ENCODE data around the gene ATG13.
"Not testable (repeated sequence)": the region's sequence is repeated elsewhere in the genome, so short reads cannot be mapped to it uniquely, and the experiment has no call there.

ATG13 gene

DNA sequence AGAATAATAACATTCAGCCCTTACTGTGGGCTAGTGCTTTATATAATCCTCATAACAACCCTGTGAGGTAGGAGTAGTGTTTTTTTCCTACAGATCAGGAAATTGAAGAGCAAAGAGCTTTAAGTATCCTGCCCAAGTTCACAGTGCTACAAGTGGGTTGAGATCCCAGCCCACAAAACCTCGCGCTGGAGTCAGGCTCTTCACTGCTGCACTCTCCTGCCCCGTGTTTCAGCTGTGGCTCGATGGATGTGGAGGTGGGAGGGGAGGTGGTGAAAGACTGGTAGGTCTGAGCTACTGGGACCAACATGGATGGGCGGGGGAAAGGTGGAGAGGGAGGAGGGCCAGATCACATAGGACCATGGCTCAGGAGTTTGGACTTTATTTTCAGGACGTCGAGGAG is 89.5 kb downstream of the ATG13 start:
- no peak overlapping the region for H4K8ac ChIP-seq (ENCODE audit: low read depth, low read length)
- H3K79me2 ChIP-seq (ENCODE audit: control insufficient read depth, insufficient read depth, low read length): peaks cover 6% of the 10 kb centered on the region
- no peaks in the 10 kb centered on the region for H3K27me3 ChIP-seq (ENCODE audit: insufficient read depth, low read length, poor library complexity)
- H3K4me2 ChIP-seq (ENCODE audit: low read length): no peak overlapping the region
- peaks cover 8% of the 10 kb centered on the region for H3K79me1 ChIP-seq (ENCODE audit: low read length)
- no peak overlapping the region for H3K27ac ChIP-seq (ENCODE audit: low read depth, low read length)
- H3K4me3 ChIP-seq (ENCODE audit: low read length): no peak overlapping the region
- H2BK15ac ChIP-seq (replicated peaks; ENCODE audit: low read depth): no peak overlapping the region
- H2AK5ac ChIP-seq (ENCODE audit: low read length): no peak overlapping the region
- WGBS (ENCODE audit: extremely low coverage, insufficient coverage, low lambda C conversion rate): no CpG with 5 or more reads among the region's 7 CpGs
- no peak for DNase-seq
- H3K4me1 ChIP-seq (ENCODE audit: control insufficient read depth, low read depth, low read length): no peaks in the 10 kb centered on the region
- no peak overlapping the region for H4K5ac ChIP-seq (ENCODE audit: low read length)
- H3K18ac ChIP-seq (ENCODE audit: low read length): no peak overlapping the region
- no peak overlapping the region for H2BK120ac ChIP-seq (ENCODE audit: low read depth, low read length)
- no peak overlapping the region for H3K9ac ChIP-seq (ENCODE audit: low read length)
- no peak overlapping the region for H3K4ac ChIP-seq (ENCODE audit: low read depth, low read length)
- no peak overlapping the region for H2BK5ac ChIP-seq (ENCODE audit: low read length)
- H3K36me3 ChIP-seq (ENCODE audit: control insufficient read depth, insufficient read depth, low read length): peaks cover 18% of the 10 kb centered on the region
- no peak overlapping the region for H3K23ac ChIP-seq (ENCODE audit: low read length)
- no peak overlapping the region for H3K56ac ChIP-seq (ENCODE audit: low read length)

DNA sequence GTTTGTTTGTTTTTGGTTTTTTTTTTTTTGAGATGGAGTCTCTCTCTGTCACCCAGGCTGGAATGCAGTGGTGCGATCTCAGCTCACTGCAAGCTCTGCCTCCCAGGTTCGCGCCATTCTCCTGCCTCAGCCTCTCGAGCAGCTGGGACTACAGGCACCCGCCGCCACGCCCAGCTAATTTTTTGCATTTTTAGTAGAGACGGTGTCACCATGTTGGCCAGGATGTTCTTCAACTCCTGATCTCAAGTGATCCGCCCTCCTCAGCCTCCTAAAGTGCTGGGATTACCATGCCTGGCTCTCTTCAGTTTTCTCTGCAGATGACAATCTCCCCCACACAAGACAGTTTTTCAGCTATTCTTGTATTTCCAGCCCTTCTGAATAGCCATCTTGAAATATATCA is 92.0 kb downstream of the ATG13 start:
- not testable (repeated sequence) for DNase-seq; H2BK15ac ChIP-seq (replicated peaks; ENCODE audit: low read depth); H2AK5ac ChIP-seq (ENCODE audit: low read length); H3K36me3 ChIP-seq (ENCODE audit: control insufficient read depth, insufficient read depth, low read length); H3K56ac ChIP-seq (ENCODE audit: low read length); H3K27me3 ChIP-seq (ENCODE audit: insufficient read depth, low read length, poor library complexity); H3K4ac ChIP-seq (ENCODE audit: low read depth, low read length); H3K4me3 ChIP-seq (ENCODE audit: low read length); H3K9ac ChIP-seq (ENCODE audit: low read length); H3K79me1 ChIP-seq (ENCODE audit: low read length); H3K4me2 ChIP-seq (ENCODE audit: low read length); H3K27ac ChIP-seq (ENCODE audit: low read depth, low read length); H3K18ac ChIP-seq (ENCODE audit: low read length); H2BK5ac ChIP-seq (ENCODE audit: low read length); H3K79me2 ChIP-seq (ENCODE audit: control insufficient read depth, insufficient read depth, low read length); H3K23ac ChIP-seq (ENCODE audit: low read length); H4K5ac ChIP-seq (ENCODE audit: low read length); H2BK120ac ChIP-seq (ENCODE audit: low read depth, low read length); H4K8ac ChIP-seq (ENCODE audit: low read depth, low read length); H3K4me1 ChIP-seq (ENCODE audit: control insufficient read depth, low read depth, low read length)
- WGBS (ENCODE audit: extremely low coverage, insufficient coverage, low lambda C conversion rate): no CpG with 5 or more reads among the region's 9 CpGs

DNA sequence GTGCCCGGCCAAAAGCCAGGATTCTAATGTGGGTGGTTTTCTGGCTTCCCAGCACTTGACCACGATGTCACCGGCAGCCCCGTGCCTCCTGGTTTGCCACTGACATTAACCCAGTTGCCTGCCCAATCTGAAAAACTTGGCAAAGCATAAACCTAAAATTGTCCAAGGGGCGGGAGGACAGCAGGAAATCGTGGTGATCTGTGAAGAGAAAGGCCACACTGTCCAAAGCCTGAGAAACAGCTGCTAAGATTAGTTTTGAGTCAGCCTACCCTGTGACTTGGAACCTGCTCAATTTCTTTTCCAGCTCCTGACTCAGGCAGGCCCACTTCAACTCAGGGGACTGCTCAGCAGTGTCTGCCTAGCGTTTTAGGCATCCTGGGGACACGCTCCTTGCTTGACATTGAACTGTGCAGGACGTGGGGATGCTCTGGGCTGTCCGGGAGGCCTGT is 93.5 kb downstream of the ATG13 start:
- Histone ChIP-seq H3K27ac (ENCODE audit: low read depth, low read length) (no peak overlapping the region), H3K4me2 (ENCODE audit: low read length) (no peak overlapping the region)
- no peak for DNase-seq

DNA sequence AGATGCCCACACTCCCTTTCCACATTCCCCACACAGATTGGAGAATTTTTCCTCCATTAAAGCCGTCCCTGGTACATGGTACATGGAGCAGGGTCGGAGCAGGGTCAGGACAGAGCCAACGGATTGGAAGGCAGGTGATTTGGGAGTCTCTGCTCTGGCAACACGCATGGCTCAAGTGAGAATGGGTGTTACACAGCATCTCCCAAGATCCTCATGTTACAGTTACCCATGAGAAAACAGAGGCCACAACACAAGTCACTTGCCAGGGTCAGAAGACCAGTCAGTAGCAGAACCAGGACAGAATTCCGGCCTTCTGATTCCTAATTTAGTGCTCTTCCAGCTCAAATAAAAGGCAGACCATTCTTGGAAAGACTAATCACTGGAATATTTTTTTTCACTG is 94.0 kb downstream of the ATG13 start:
- Histone ChIP-seq H3K79me1 (ENCODE audit: low read length) (peaks cover 2% of the 10 kb centered on the region), H3K4me3 (ENCODE audit: low read length) (no peak overlapping the region), H2AK5ac (ENCODE audit: low read length) (no peak overlapping the region), H3K23ac (ENCODE audit: low read length) (no peak overlapping the region), H3K9ac (ENCODE audit: low read length) (no peak overlapping the region), H4K8ac (ENCODE audit: low read depth, low read length) (no peak overlapping the region), H3K27ac (ENCODE audit: low read depth, low read length) (no peak overlapping the region), H3K4me2 (ENCODE audit: low read length) (no peak overlapping the region), H3K18ac (ENCODE audit: low read length) (no peak overlapping the region), H3K56ac (ENCODE audit: low read length) (no peak overlapping the region), H4K5ac (ENCODE audit: low read length) (no peak overlapping the region), H3K36me3 (ENCODE audit: control insufficient read depth, insufficient read depth, low read length) (no peaks in the 10 kb centered on the region), H3K27me3 (ENCODE audit: insufficient read depth, low read length, poor library complexity) (no peaks in the 10 kb centered on the region), H3K4me1 (ENCODE audit: control insufficient read depth, low read depth, low read length) (no peaks in the 10 kb centered on the region), H2BK120ac (ENCODE audit: low read depth, low read length) (no peak overlapping the region), H3K79me2 (ENCODE audit: control insufficient read depth, insufficient read depth, low read length) (no peaks in the 10 kb centered on the region), H2BK5ac (ENCODE audit: low read length) (no peak overlapping the region), H3K4ac (ENCODE audit: low read depth, low read length) (no peak overlapping the region), H2BK15ac (replicated peaks; ENCODE audit: low read depth) (no peak overlapping the region)
- no peak for DNase-seq
- WGBS (ENCODE audit: extremely low coverage, insufficient coverage, low lambda C conversion rate): no CpG with 5 or more reads among the region's 5 CpGs

More for the DNA sequence above, 93.5 kb downstream of the ATG13 start:
- no peak overlapping the region for H2BK5ac ChIP-seq (ENCODE audit: low read length)
- no peak overlapping the region for H3K18ac ChIP-seq (ENCODE audit: low read length)
- no peak overlapping the region for H3K56ac ChIP-seq (ENCODE audit: low read length)
- no peaks in the 10 kb centered on the region for H3K79me2 ChIP-seq (ENCODE audit: control insufficient read depth, insufficient read depth, low read length)
- H3K79me1 ChIP-seq (ENCODE audit: low read length): peaks cover 2% of the 10 kb centered on the region
- no peaks in the 10 kb centered on the region for H3K27me3 ChIP-seq (ENCODE audit: insufficient read depth, low read length, poor library complexity)
- no CpG with 5 or more reads among the region's 10 CpGs for WGBS (ENCODE audit: extremely low coverage, insufficient coverage, low lambda C conversion rate)
- no peak overlapping the region for H3K23ac ChIP-seq (ENCODE audit: low read length)
- H4K8ac ChIP-seq (ENCODE audit: low read depth, low read length): no peak overlapping the region
- no peak overlapping the region for H4K5ac ChIP-seq (ENCODE audit: low read length)
- no peak overlapping the region for H3K9ac ChIP-seq (ENCODE audit: low read length)
- H3K36me3 ChIP-seq (ENCODE audit: control insufficient read depth, insufficient read depth, low read length): peaks cover 2% of the 10 kb centered on the region
- H2BK15ac ChIP-seq (replicated peaks; ENCODE audit: low read depth): no peak overlapping the region
- no peak overlapping the region for H2BK120ac ChIP-seq (ENCODE audit: low read depth, low read length)
- no peak overlapping the region for H3K4ac ChIP-seq (ENCODE audit: low read depth, low read length)
- H3K4me1 ChIP-seq (ENCODE audit: control insufficient read depth, low read depth, low read length): no peaks in the 10 kb centered on the region
- no peak overlapping the region for H3K4me3 ChIP-seq (ENCODE audit: low read length)
- H2AK5ac ChIP-seq (ENCODE audit: low read length): no peak overlapping the region

DNA sequence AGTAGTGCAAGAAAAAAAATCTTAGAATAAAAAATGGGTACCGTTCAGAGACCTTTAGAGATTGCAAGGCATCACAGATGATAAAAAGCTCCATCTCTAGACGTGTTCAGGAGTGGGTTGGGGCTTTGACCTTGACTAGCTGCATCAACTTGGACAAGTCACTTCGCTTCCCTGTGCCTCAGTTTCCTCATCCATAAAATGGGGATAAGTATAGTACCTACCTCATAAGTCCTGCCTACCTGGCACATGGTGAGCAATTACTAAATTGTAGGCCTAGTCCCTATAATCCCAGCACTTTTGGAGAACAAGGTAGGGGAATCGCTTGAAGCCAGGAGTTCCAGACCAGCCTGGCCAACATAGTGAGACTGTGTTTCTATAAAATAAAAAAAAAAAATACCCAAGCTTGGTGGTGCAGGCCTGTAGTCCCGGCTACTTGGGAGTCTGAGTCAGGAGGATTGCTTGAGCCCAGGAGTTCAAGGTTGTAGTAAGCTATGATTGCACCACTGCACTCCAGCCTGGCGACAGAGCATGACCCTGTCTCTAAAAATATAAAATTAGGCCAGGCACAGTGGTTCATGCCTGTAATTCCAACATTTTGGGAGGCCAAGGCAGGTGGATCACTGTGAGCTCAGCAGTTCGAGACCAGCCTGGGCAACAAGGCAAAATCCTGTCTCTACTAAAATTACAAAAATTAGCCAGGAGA is 95.7 kb downstream of the ATG13 start:
- H3K4me2 ChIP-seq (ENCODE audit: low read length): no peak overlapping the region
- no peak overlapping the region for H3K4ac ChIP-seq (ENCODE audit: low read depth, low read length)
- no peak overlapping the region for H2AK5ac ChIP-seq (ENCODE audit: low read length)
- no peaks in the 10 kb centered on the region for H3K79me2 ChIP-seq (ENCODE audit: control insufficient read depth, insufficient read depth, low read length)
- H3K27me3 ChIP-seq (ENCODE audit: insufficient read depth, low read length, poor library complexity): no peaks in the 10 kb centered on the region
- no peak overlapping the region for H2BK5ac ChIP-seq (ENCODE audit: low read length)
- H3K9ac ChIP-seq (ENCODE audit: low read length): no peak overlapping the region
- H4K5ac ChIP-seq (ENCODE audit: low read length): no peak overlapping the region
- no peaks in the 10 kb centered on the region for H3K36me3 ChIP-seq (ENCODE audit: control insufficient read depth, insufficient read depth, low read length)
- WGBS (ENCODE audit: extremely low coverage, insufficient coverage, low lambda C conversion rate): no CpG with 5 or more reads among the region's 7 CpGs
- H2BK15ac ChIP-seq (replicated peaks; ENCODE audit: low read depth): no peak overlapping the region
- H2BK120ac ChIP-seq (ENCODE audit: low read depth, low read length): no peak overlapping the region
- H3K56ac ChIP-seq (ENCODE audit: low read length): no peak overlapping the region
- no peak overlapping the region for H3K4me3 ChIP-seq (ENCODE audit: low read length)
- H3K23ac ChIP-seq (ENCODE audit: low read length): no peak overlapping the region
- H3K4me1 ChIP-seq (ENCODE audit: control insufficient read depth, low read depth, low read length): no peaks in the 10 kb centered on the region
- H3K18ac ChIP-seq (ENCODE audit: low read length): no peak overlapping the region
- H4K8ac ChIP-seq (ENCODE audit: low read depth, low read length): no peak overlapping the region
- DNase-seq: no peak
- no peaks in the 10 kb centered on the region for H3K79me1 ChIP-seq (ENCODE audit: low read length)
- no peak overlapping the region for H3K27ac ChIP-seq (ENCODE audit: low read depth, low read length)

DNA sequence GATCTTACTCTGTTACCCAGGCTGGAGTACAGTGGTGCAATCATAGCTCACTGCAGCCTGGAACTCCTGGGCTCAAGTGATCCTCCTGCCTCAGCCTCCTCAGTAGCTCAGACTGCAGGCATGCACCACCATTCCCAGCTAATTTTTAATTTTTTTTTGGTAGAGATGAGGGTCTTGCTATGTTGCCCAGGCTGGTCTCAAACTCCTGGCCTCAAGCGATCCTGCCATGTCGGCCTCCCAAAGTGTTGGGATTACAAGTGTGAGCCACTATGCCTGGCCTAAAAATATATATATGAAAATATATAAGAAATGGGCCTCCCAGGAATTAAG is 100.4 kb downstream of the ATG13 start:
- H3K23ac ChIP-seq (ENCODE audit: low read length); H3K4me3 ChIP-seq (ENCODE audit: low read length); H2AK5ac ChIP-seq (ENCODE audit: low read length); H3K27ac ChIP-seq (ENCODE audit: low read depth, low read length); H4K5ac ChIP-seq (ENCODE audit: low read length); H3K18ac ChIP-seq (ENCODE audit: low read length); H2BK5ac ChIP-seq (ENCODE audit: low read length); H3K4me1 ChIP-seq (ENCODE audit: control insufficient read depth, low read depth, low read length); H2BK120ac ChIP-seq (ENCODE audit: low read depth, low read length); H3K79me2 ChIP-seq (ENCODE audit: control insufficient read depth, insufficient read depth, low read length); H3K27me3 ChIP-seq (ENCODE audit: insufficient read depth, low read length, poor library complexity); H3K56ac ChIP-seq (ENCODE audit: low read length); H3K9ac ChIP-seq (ENCODE audit: low read length); H3K36me3 ChIP-seq (ENCODE audit: control insufficient read depth, insufficient read depth, low read length); H2BK15ac ChIP-seq (replicated peaks; ENCODE audit: low read depth); DNase-seq; H3K4me2 ChIP-seq (ENCODE audit: low read length); H4K8ac ChIP-seq (ENCODE audit: low read depth, low read length); H3K4ac ChIP-seq (ENCODE audit: low read depth, low read length); H3K79me1 ChIP-seq (ENCODE audit: low read length): not testable (repeated sequence)
- no CpG with 5 or more reads among the region's 2 CpGs for WGBS (ENCODE audit: extremely low coverage, insufficient coverage, low lambda C conversion rate)

All from mesendoderm (in vitro differentiated cells).